ENCODE measurements around the gene C12orf56.

- TF ChIP-seq, protein P1, sequence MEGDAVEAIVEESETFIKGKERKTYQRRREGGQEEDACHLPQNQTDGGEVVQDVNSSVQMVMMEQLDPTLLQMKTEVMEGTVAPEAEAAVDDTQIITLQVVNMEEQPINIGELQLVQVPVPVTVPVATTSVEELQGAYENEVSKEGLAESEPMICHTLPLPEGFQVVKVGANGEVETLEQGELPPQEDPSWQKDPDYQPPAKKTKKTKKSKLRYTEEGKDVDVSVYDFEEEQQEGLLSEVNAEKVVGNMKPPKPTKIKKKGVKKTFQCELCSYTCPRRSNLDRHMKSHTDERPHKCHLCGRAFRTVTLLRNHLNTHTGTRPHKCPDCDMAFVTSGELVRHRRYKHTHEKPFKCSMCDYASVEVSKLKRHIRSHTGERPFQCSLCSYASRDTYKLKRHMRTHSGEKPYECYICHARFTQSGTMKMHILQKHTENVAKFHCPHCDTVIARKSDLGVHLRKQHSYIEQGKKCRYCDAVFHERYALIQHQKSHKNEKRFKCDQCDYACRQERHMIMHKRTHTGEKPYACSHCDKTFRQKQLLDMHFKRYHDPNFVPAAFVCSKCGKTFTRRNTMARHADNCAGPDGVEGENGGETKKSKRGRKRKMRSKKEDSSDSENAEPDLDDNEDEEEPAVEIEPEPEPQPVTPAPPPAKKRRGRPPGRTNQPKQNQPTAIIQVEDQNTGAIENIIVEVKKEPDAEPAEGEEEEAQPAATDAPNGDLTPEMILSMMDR (IDR thresholded peaks at IDR 0.05) = no peak
- no peak for TF ChIP-seq POLR2A (IDR thresholded peaks at IDR 0.05)
Observed at GRCh38 chr12:64237382-64237781, 153.2 kb downstream of the C12orf56 start.

Measured in uterus (tissue), 2 donors.